ENCODE results near the gene DLGAP1.

DNA sequence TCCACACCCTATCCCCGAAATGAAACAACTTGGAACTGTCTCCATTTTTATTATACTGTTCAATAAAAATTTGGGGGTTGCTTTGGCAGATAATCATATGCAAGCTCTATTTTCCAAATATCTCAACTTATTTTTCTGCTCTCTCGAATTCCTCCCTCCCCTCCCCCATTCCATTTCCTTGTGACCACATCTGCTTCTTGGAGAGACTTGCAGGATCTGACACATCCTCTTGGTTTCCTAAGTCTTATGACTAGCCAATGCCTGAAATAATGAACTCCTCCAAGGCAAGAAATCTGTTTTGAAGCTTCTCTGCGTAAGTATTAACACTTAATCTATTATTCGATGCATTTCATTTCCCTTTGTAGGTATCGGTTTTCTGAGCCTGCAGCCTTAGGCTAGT is 989.1 kb downstream of the DLGAP1 start:
- TF ChIP-seq, protein P1, sequence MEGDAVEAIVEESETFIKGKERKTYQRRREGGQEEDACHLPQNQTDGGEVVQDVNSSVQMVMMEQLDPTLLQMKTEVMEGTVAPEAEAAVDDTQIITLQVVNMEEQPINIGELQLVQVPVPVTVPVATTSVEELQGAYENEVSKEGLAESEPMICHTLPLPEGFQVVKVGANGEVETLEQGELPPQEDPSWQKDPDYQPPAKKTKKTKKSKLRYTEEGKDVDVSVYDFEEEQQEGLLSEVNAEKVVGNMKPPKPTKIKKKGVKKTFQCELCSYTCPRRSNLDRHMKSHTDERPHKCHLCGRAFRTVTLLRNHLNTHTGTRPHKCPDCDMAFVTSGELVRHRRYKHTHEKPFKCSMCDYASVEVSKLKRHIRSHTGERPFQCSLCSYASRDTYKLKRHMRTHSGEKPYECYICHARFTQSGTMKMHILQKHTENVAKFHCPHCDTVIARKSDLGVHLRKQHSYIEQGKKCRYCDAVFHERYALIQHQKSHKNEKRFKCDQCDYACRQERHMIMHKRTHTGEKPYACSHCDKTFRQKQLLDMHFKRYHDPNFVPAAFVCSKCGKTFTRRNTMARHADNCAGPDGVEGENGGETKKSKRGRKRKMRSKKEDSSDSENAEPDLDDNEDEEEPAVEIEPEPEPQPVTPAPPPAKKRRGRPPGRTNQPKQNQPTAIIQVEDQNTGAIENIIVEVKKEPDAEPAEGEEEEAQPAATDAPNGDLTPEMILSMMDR (IDR thresholded peaks at IDR 0.05 in 2 of 3, conservative IDR thresholded peaks at IDR 0.05 in 1 of 3; ENCODE audit: borderline replicate concordance in 1 of 3, insufficient read depth in 1 of 3, low read depth in 2 of 3, low read length in 2 of 3): no peak
- TF ChIP-seq CBX3 (IDR thresholded peaks at IDR 0.05; ENCODE audit: low read depth) (no peak), POLR2A (IDR thresholded peaks at IDR 0.05; ENCODE audit: borderline replicate concordance, extremely low read depth, insufficient read depth, insufficient read length) (no peak), POLR2AphosphoS5 (IDR thresholded peaks at IDR 0.05; ENCODE audit: low read depth, low read length) (no peak), SP1 (IDR thresholded peaks at IDR 0.05; ENCODE audit: low read depth) (no peak), ZNF274 (IDR thresholded peaks at IDR 0.05; ENCODE audit: low read depth, low read length) (no peak), JUND (IDR thresholded peaks at IDR 0.05) (no peak), EZH2phosphoT487 (IDR thresholded peaks at IDR 0.05; ENCODE audit: borderline replicate concordance) (no peak), EZH2 (IDR thresholded peaks at IDR 0.05) (no peak), CEBPB (IDR thresholded peaks at IDR 0.05; ENCODE audit: low read depth) (no peak), ZFX (IDR thresholded peaks at IDR 0.05) (no peak)
- TF ChIP-seq, protein P2, sequence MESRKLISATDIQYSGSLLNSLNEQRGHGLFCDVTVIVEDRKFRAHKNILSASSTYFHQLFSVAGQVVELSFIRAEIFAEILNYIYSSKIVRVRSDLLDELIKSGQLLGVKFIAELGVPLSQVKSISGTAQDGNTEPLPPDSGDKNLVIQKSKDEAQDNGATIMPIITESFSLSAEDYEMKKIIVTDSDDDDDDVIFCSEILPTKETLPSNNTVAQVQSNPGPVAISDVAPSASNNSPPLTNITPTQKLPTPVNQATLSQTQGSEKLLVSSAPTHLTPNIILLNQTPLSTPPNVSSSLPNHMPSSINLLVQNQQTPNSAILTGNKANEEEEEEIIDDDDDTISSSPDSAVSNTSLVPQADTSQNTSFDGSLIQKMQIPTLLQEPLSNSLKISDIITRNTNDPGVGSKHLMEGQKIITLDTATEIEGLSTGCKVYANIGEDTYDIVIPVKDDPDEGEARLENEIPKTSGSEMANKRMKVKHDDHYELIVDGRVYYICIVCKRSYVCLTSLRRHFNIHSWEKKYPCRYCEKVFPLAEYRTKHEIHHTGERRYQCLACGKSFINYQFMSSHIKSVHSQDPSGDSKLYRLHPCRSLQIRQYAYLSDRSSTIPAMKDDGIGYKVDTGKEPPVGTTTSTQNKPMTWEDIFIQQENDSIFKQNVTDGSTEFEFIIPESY (IDR thresholded peaks at IDR 0.05; ENCODE audit: extremely low read depth, insufficient replicate concordance, low read length): no peak
- TF ChIP-seq, protein P3, sequence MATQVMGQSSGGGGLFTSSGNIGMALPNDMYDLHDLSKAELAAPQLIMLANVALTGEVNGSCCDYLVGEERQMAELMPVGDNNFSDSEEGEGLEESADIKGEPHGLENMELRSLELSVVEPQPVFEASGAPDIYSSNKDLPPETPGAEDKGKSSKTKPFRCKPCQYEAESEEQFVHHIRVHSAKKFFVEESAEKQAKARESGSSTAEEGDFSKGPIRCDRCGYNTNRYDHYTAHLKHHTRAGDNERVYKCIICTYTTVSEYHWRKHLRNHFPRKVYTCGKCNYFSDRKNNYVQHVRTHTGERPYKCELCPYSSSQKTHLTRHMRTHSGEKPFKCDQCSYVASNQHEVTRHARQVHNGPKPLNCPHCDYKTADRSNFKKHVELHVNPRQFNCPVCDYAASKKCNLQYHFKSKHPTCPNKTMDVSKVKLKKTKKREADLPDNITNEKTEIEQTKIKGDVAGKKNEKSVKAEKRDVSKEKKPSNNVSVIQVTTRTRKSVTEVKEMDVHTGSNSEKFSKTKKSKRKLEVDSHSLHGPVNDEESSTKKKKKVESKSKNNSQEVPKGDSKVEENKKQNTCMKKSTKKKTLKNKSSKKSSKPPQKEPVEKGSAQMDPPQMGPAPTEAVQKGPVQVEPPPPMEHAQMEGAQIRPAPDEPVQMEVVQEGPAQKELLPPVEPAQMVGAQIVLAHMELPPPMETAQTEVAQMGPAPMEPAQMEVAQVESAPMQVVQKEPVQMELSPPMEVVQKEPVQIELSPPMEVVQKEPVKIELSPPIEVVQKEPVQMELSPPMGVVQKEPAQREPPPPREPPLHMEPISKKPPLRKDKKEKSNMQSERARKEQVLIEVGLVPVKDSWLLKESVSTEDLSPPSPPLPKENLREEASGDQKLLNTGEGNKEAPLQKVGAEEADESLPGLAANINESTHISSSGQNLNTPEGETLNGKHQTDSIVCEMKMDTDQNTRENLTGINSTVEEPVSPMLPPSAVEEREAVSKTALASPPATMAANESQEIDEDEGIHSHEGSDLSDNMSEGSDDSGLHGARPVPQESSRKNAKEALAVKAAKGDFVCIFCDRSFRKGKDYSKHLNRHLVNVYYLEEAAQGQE (IDR thresholded peaks at IDR 0.05; ENCODE audit: low read depth): no peak
- TF ChIP-seq, protein P4, sequence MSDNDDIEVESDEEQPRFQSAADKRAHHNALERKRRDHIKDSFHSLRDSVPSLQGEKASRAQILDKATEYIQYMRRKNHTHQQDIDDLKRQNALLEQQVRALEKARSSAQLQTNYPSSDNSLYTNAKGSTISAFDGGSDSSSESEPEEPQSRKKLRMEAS (IDR thresholded peaks at IDR 0.05): no peak

Data from HCT116 (cell line).